A673 (cell line): ENCODE measurements around the gene UGT2A1. TPM values are rescaled to one million over a fixed set of nuclear protein-coding genes. Genes with fewer than 3 reads are reported as not detected.

Source experiments
- BruUV-seq: library from RNA; stranded (reverse); fragments of 400-500 nt; replicated peaks from 2 replicates; lab custom pipeline; 2021; lab: Mats Ljungman, UMichigan
- CTCF ChIA-PET: fragments of 300-600 bp; sonication (Branson Sonifier 250); formaldehyde crosslinking; loops from one replicate; lab custom pipeline; 2022; ENCODE audit warnings: antibody characterized with exemption; lab: Charles Lee
- POLR2A ChIA-PET: fragments of 300-600 bp; sonication (Branson Sonifier 250); formaldehyde crosslinking; loops from one replicate; lab custom pipeline; 2022; ENCODE audit warnings: antibody characterized with exemption; ENCODE audit not compliant: low non-redundant PET; lab: Charles Lee
- DNase-seq: peaks from one replicate; pipeline ENCODE4 v3.0.0-alpha.2; 2015; ENCODE audit warnings: low spot score
- H3K27ac ChIP-seq: fragments of 200-600 bp; sonication (generic); 2 replicates; pipeline ENCODE4 v1.5.1; 2016; ENCODE audit warnings: mixed run types, low read depth, mild to moderate bottlenecking, mixed read lengths, antibody characterized with exemption, low read length; ENCODE audit not compliant: poor library complexity, severe bottlenecking
- H3K27me3 ChIP-seq: fragments of 200-600 bp; sonication (generic); replicated peaks from 2 replicates; pipeline ENCODE4 v1.6.1; 2017; ENCODE audit warnings: mixed run types, low read depth, mild to moderate bottlenecking, mixed read lengths, antibody characterized with exemption, low read length; ENCODE audit not compliant: insufficient read depth, poor library complexity
- H3K36me3 ChIP-seq: fragments of 200-600 bp; sonication (generic); 2 replicates; pipeline ENCODE4 v1.6.1; 2016; ENCODE audit warnings: mixed run types, mild to moderate bottlenecking, mixed read lengths, antibody characterized with exemption, low read length; ENCODE audit not compliant: insufficient read depth, poor library complexity, severe bottlenecking
- H3K4me1 ChIP-seq: fragments of 200-600 bp; sonication (generic); 2 replicates; pipeline ENCODE4 v1.6.1; 2017; ENCODE audit warnings: mixed run types, mild to moderate bottlenecking, mixed read lengths, antibody characterized with exemption, low read length; ENCODE audit not compliant: insufficient read depth, poor library complexity, severe bottlenecking
- H3K4me3 ChIP-seq: fragments of 200-600 bp; sonication (generic); 2 replicates; pipeline ENCODE4 v1.5.1; 2016; ENCODE audit warnings: low read depth, mixed run types, mild to moderate bottlenecking, mixed read lengths, low read length; ENCODE audit not compliant: poor library complexity, severe bottlenecking
- H3K9me3 ChIP-seq: fragments of 200-600 bp; sonication (generic); 2 replicates; pipeline ENCODE4 v1.6.1; 2016; ENCODE audit warnings: mixed run types, low read depth, mild to moderate bottlenecking, mixed read lengths, antibody characterized with exemption, low read length; ENCODE audit not compliant: poor library complexity, severe bottlenecking
- EZH2 ChIP-seq: fragments of 200-600 bp; sonication (generic); IDR thresholded peaks from 2 replicates; pipeline ENCODE4 v1.6.1; 2017; ENCODE audit warnings: borderline replicate concordance, low read depth, mild to moderate bottlenecking, mixed read lengths, antibody characterized with exemption, low read length; ENCODE audit not compliant: poor library complexity, severe bottlenecking
- intact Hi-C: fragments of 100-400 bp; cut with micrococcal nuclease; formaldehyde crosslinking; loops from one replicate; pipeline ENCODE4 v1.10.0; 2022; ENCODE audit not compliant: unreplicated experiment
- total RNA-seq: library from RNA; stranded (reverse); gene quantifications from 2 replicates; pipeline ENCODE4 v1.2.3, GENCODE V29; 2021
- TF ChIP-seq, protein P1 (sequence below): fragments of 300-800, 200-600 bp; sonication (generic); conservative IDR thresholded peaks from 2 replicates; pipeline ENCODE4 v1.5.1; 2017; ENCODE audit warnings: low read depth, mild to moderate bottlenecking, antibody characterized with exemption, low read length, moderate library complexity, mixed read lengths

UGT2A1 gene
- total RNA-seq, 1 experiment from 2014 or later, result not detected

DNA sequence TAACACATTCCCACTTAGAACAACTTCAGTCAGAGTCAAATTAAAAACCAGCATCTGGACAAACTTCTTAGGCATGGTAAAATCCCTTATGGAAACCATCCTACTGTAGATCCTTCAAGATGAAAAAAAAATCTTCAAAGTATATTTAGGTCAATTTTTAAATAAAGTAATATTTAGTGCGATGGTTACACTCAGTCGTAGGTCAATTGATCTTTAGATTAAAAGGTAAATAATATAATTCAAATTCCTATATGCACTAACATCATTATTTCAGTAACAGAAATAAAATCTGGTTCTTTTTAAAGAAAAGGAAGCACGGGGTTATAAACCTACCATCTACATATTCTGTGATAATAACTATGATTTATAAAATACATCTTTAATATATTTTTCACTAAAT, 13.5 kb downstream of the UGT2A1 start, which contains the start of gene UGT2A2:
Gene UGT2A2 (minus strand): TSS at position 101 of the 400 bp plus-strand sequence. CDS start 2 bp downstream, at position 99.
- H3K27me3 ChIP-seq, result no peaks in the 10 kb centered on the region
- CTCF ChIA-PET, result no interaction called here
- no peaks in the 10 kb centered on the region for H3K9me3 ChIP-seq
- H3K36me3 ChIP-seq, result no peaks in the 10 kb centered on the region
- TF ChIP-seq, protein P1, sequence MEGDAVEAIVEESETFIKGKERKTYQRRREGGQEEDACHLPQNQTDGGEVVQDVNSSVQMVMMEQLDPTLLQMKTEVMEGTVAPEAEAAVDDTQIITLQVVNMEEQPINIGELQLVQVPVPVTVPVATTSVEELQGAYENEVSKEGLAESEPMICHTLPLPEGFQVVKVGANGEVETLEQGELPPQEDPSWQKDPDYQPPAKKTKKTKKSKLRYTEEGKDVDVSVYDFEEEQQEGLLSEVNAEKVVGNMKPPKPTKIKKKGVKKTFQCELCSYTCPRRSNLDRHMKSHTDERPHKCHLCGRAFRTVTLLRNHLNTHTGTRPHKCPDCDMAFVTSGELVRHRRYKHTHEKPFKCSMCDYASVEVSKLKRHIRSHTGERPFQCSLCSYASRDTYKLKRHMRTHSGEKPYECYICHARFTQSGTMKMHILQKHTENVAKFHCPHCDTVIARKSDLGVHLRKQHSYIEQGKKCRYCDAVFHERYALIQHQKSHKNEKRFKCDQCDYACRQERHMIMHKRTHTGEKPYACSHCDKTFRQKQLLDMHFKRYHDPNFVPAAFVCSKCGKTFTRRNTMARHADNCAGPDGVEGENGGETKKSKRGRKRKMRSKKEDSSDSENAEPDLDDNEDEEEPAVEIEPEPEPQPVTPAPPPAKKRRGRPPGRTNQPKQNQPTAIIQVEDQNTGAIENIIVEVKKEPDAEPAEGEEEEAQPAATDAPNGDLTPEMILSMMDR, result no peak
- TF ChIP-seq EZH2, result no peak
- no peaks in the 10 kb centered on the region for H3K4me1 ChIP-seq
- H3K4me3 ChIP-seq, result no peak within 1 kb of the TSS
- no TSS peak for BruUV-seq
- no peak for DNase-seq
- intact Hi-C loops, result no loop called here
- POLR2A ChIA-PET, result no interaction called here
- no peak within 1 kb of the TSS for H3K27ac ChIP-seq

DNA sequence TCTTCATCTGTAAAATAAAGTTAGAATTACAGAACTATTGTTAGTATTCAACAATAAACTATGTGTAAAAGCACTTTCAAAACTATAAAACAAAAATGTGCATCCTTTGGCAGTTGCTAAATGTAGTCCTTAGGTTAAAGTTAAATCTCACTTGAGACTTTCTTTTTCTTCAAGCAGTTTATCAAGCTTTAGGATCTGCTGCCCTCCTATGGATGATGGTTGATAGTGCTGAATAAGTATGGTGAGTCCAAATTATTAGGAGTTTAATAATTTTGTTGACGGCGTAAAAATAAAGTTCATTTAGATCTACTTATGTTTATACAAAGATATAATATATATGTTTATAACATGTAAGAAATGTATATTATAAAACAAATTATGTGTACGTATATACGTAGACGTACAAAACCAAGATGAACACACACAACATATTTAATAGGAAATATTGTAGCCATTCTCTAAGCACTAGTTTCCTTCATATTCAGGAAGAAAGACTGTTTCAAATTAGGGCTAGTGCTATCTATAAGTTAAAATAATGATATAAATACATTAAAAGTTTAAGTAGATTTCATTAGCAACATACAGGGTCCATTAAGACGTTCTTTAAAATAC, 35.9 kb downstream of the UGT2A1 start:
- H3K9me3 ChIP-seq, result no peaks in the 10 kb centered on the region
- DNase-seq, result peak; percentile 38
- H3K4me1 ChIP-seq, result no peaks in the 10 kb centered on the region
- CTCF ChIA-PET, result interaction anchor here (0.7 kb wide), 1 partner anchor 557 kb away, joined by 3 read pairs; no protein-coding TSS in a partner anchor
- no peaks in the 10 kb centered on the region for H3K36me3 ChIP-seq
- no TSS peak for BruUV-seq
- TF ChIP-seq, protein P1, result peak; percentile 52; the same call in 1 of the 2 replicates
- no peak for TF ChIP-seq EZH2
- no peak overlapping the region for H3K27ac ChIP-seq
- no peaks in the 10 kb centered on the region for H3K27me3 ChIP-seq
- H3K4me3 ChIP-seq, result no peak overlapping the region
- intact Hi-C loops, result loop anchor here (10.0 kb wide), 1 partner anchor 1342 kb away; no protein-coding TSS in a partner anchor
- POLR2A ChIA-PET, result interaction anchor here (0.7 kb wide), 1 partner anchor 747 kb away, joined by 15 read pairs; no protein-coding TSS in a partner anchor

DNA sequence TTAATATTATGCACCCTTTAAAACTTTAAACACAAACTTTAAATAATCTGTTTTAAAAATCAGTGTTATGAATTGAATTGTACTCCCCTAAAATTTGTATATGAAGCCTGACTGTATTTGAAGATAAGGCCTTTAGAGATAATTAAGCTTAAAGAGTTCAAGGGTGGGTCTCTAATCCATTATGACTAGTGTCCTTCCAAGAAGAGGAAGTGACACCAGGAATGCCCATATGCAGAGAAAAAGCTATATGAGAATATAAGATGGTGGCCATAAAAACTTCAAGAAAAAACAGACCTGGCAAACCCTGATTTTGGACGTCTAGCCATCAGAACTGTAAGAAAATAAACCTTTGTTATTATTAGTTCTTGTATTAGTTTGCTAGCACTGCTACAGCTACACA, 42.6 kb downstream of the UGT2A1 start:
- CTCF ChIA-PET, result no interaction called here
- no peak overlapping the region for H3K4me3 ChIP-seq
- no peaks in the 10 kb centered on the region for H3K27me3 ChIP-seq
- no peak for DNase-seq
- H3K4me1 ChIP-seq, result no peaks in the 10 kb centered on the region
- no TSS peak for BruUV-seq
- POLR2A ChIA-PET, result no interaction called here
- H3K27ac ChIP-seq, result no peak overlapping the region
- intact Hi-C loops, result loop anchor here (10.0 kb wide), 1 partner anchor 1336 kb away; no protein-coding TSS in a partner anchor
- H3K9me3 ChIP-seq, result no peaks in the 10 kb centered on the region
- TF ChIP-seq EZH2, result no peak
- TF ChIP-seq, protein P1, result no peak
- no peaks in the 10 kb centered on the region for H3K36me3 ChIP-seq
